ENCODE measurements around the gene IFT27. TPM values are rescaled to one million over a fixed set of nuclear protein-coding genes. Genes with fewer than 3 reads are reported as not detected.

Gene IFT27
- total RNA-seq, 1 experiment from 2014 or later = 2.2 TPM

DNA sequence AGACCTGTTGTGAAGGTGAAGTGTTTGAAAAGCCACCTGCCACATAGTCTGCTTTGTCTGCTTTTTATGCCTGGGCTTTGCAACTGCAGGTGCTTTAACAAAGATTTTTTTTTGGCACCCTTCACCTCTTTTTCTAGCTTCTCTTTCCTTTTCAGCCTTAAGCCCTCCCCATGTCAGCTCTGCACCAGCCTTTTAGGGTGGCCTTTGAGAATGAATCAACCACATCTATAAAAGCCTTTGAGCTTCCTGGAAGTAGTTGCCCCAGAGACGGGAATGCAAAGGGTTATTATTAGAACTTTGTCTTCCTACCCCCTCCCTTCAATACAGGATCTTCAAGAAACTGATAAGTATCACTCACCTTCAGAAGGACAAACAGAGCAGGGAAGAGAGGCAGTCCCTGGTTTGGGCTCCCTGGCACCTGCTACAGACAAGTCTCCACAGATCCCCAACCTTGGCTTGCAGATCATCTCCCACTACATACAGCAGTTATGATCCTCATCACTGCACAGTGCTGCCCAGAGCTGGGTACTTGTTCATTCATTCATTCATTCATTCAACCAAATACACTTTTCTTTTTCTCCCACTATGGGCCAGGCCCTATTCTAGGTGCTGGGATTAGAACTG, 32.9 kb upstream of the IFT27 start:
- peaks cover 8% of the 10 kb centered on the region; the same call in 1 of the 2 replicates for H3K27me3 ChIP-seq
- no peaks in the 10 kb centered on the region for H3K36me3 ChIP-seq
- no peak overlapping the region for H3K27ac ChIP-seq
- DNase-seq = no peak
- H3K4me1 ChIP-seq = no peaks in the 10 kb centered on the region
- no peak overlapping the region for H3K4me3 ChIP-seq
- H3K9me3 ChIP-seq (replicated peaks) = no peaks in the 10 kb centered on the region

- Histone ChIP-seq H3K9me3 (replicated peaks) (no peaks in the 10 kb centered on the region), H3K4me3 (no peak overlapping the region), H3K27ac (no peak overlapping the region), H3K36me3 (no peaks in the 10 kb centered on the region), H3K27me3 (0 out of 2 replicates have a peak, but pooled peaks cover 2% of the 10 kb centered on the region), H3K4me1 (no peaks in the 10 kb centered on the region)
- no peak for DNase-seq
Observed at GRCh38 chr22:36807627-36808026, 31.7 kb upstream of the IFT27 start.

DNA sequence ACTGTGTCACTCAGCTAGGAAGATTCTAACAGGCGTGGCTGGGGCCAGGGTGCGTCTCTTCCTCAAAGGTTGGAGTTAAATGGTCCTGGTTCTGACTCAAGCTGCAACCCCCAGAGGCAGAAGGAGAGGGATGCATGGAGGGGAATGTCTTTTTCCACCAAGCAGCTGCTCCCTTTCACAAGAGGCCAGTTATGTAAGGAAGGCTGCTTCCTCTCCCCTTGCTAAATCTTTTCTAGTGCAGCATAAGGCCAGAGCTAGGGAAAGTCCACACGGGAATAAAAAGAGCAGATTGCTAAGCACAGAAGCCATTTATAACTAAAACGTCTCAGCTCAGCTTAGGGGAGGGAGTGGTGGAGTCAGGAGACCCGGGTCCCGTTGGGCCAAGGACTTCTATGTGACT, 30.9 kb upstream of the IFT27 start:
- Histone ChIP-seq H3K27ac (no peak overlapping the region), H3K4me3 (no peak overlapping the region), H3K36me3 (no peaks in the 10 kb centered on the region), H3K4me1 (no peaks in the 10 kb centered on the region), H3K27me3 (no peaks in the 10 kb centered on the region), H3K9me3 (replicated peaks) (no peaks in the 10 kb centered on the region)
- no peak for DNase-seq

DNA sequence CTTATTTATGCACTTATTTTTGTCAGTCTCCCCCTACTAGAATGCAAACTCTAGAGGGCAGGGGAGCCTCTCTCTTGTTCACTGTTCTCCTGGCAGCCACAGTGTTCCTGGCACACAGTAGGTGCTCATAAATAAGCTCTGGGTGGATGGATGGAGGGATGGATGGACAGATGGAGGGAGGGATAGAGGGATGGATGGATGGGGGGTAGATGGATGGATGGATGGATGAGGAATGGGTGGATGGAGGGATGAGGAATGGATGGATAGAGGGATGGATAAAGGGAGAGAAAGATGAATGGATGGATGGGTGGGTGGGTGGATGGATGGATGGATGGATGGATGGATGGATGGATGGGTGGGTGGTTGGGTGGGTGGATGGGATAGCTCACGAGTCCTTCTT, 27.4 kb upstream of the IFT27 start:
- no peak for DNase-seq
- H3K9me3 ChIP-seq (replicated peaks) = no peaks in the 10 kb centered on the region
- H3K36me3 ChIP-seq = no peaks in the 10 kb centered on the region
- H3K4me3 ChIP-seq = no peak overlapping the region
- no peaks in the 10 kb centered on the region for H3K27me3 ChIP-seq
- no peak overlapping the region for H3K27ac ChIP-seq
- no peaks in the 10 kb centered on the region for H3K4me1 ChIP-seq

DNA sequence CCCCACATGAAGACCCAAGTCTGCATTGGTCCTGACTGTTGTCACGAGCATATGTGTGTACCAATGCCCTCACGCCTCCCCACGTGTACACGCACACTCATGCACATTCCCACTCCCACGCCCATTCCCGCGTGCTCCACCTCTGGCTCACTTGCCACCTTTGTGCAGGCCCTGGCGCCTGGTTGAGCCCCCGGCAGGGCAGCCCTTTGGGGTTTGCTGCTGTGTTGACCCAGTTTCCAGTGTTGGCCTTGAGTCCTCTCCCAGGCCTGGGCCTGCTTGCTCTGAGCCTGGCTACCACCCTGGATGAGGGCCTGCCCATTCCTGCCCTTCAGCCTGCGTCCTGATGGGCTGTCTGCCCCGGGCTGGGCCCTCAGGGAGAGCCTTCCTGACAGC, 22.8 kb upstream of the IFT27 start:
- no peak overlapping the region for H3K27ac ChIP-seq
- DNase-seq = no peak
- H3K4me3 ChIP-seq = no peak overlapping the region
- no peaks in the 10 kb centered on the region for H3K36me3 ChIP-seq
- no peaks in the 10 kb centered on the region for H3K9me3 ChIP-seq (replicated peaks)
- 0 out of 2 replicates have a peak, but pooled peaks cover 4% of the 10 kb centered on the region for H3K27me3 ChIP-seq
- H3K4me1 ChIP-seq = no peaks in the 10 kb centered on the region

GRCh38 chr22:36797911-36798673, 22.2 kb upstream of the IFT27 start:
- Histone ChIP-seq H3K36me3 (no peaks in the 10 kb centered on the region), H3K4me1 (no peaks in the 10 kb centered on the region), H3K4me3 (no peak overlapping the region), H3K27ac (no peak overlapping the region), H3K9me3 (replicated peaks) (no peaks in the 10 kb centered on the region), H3K27me3 (0 out of 2 replicates have a peak, but pooled peaks cover 6% of the 10 kb centered on the region)
- no peak for DNase-seq

DNA sequence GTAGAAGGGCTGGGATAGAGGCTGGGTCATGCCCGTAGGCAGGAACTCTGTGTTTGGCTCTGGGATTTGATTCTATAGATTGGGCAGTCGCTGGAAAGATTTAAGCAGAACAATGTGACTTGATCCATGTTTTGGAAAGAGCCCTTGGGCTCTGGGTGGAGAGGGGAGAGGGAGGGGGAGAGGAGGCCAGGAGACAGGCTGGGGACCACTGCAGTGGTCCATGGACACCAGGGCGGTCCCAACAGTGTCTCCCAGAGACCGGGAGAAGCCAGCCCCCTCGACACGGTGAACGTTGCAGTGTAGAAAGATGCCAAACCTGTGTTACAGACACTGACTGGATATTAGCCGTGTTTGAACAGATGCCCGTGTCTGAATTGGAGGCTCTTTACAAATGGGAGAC, 21.5 kb upstream of the IFT27 start:
- Histone ChIP-seq H3K4me1 (no peaks in the 10 kb centered on the region), H3K9me3 (replicated peaks) (no peaks in the 10 kb centered on the region), H3K36me3 (no peaks in the 10 kb centered on the region), H3K27me3 (0 out of 2 replicates have a peak, but pooled peaks cover 6% of the 10 kb centered on the region), H3K27ac (no peak overlapping the region), H3K4me3 (no peak overlapping the region)
- no peak for DNase-seq

DNA sequence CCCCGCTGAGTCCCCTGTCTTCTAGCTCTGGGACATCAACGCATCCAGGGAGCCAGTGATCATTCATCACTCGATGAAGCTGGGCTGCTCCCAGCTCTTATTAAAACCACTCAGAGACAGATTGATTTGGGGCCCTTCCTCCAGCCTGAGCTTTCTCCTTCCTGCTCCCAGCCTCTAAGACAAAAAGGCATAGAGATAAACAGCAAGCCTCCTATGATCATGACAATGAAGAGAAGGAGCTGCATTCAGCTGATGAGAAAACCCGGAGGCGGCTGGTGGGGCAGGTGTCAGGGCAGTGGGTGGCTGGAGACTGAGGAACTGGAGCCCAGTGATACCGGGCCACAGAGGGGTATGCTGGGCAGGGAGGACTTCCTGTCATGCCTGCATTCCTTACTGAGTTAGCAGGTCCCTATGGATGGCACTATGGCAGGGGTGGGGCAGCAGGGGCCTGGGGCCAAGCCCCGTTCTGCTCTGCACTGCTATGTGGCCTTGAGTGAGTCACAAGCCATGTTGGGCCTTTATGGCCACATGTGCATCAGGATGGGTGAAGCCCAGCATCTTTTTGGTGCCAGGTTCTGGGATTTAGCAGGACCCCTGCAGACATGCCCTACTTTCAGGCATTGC, 20.7 kb upstream of the IFT27 start:
- no peaks in the 10 kb centered on the region for H3K9me3 ChIP-seq (replicated peaks)
- H3K36me3 ChIP-seq = no peaks in the 10 kb centered on the region
- no peak overlapping the region for H3K4me3 ChIP-seq
- no peak overlapping the region for H3K27ac ChIP-seq
- no peaks in the 10 kb centered on the region for H3K4me1 ChIP-seq
- no peak for DNase-seq
- H3K27me3 ChIP-seq = peaks cover 6% of the 10 kb centered on the region; the same call in 1 of the 2 replicates

DNA sequence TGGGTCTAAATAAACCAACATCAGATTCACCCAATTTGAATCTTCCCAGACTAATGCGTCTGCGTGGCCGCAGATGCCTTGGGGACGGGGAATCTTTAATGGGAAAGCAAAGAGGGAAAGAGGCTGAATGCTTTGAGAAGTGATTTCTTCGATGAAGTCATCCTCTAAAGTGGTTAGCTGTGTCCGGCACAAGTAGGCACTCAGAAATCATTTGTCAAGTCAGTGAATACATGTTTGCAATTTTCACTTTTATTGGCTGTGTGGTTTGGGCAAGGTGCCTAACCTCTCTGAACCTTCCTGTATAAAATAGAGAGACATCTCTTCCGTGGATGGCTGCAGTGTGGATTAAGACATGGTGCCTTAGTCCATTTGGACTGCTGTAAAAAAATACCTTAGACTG, 19.7 kb upstream of the IFT27 start:
- Histone ChIP-seq H3K4me1 (no peaks in the 10 kb centered on the region), H3K4me3 (no peak overlapping the region), H3K9me3 (replicated peaks) (no peaks in the 10 kb centered on the region), H3K27ac (no peak overlapping the region), H3K27me3 (peaks cover 10% of the 10 kb centered on the region), H3K36me3 (no peaks in the 10 kb centered on the region)
- no peak for DNase-seq

GRCh38 chr22:36790648-36791047, 14.7 kb upstream of the IFT27 start:
- no peak overlapping the region for H3K4me3 ChIP-seq
- DNase-seq = no peak
- H3K36me3 ChIP-seq = no peaks in the 10 kb centered on the region
- peaks cover 17% of the 10 kb centered on the region for H3K27me3 ChIP-seq
- H3K27ac ChIP-seq = no peak overlapping the region
- no peaks in the 10 kb centered on the region for H3K9me3 ChIP-seq (replicated peaks)
- no peaks in the 10 kb centered on the region for H3K4me1 ChIP-seq

GRCh38 chr22:36787204-36787988, 11.5 kb upstream of the IFT27 start:
- DNase-seq = no peak
- H3K27ac ChIP-seq = no peak overlapping the region
- H3K27me3 ChIP-seq = peaks cover 18% of the 10 kb centered on the region
- H3K4me3 ChIP-seq = no peak overlapping the region
- no peaks in the 10 kb centered on the region for H3K36me3 ChIP-seq
- no peaks in the 10 kb centered on the region for H3K9me3 ChIP-seq (replicated peaks)
- no peaks in the 10 kb centered on the region for H3K4me1 ChIP-seq

DNA sequence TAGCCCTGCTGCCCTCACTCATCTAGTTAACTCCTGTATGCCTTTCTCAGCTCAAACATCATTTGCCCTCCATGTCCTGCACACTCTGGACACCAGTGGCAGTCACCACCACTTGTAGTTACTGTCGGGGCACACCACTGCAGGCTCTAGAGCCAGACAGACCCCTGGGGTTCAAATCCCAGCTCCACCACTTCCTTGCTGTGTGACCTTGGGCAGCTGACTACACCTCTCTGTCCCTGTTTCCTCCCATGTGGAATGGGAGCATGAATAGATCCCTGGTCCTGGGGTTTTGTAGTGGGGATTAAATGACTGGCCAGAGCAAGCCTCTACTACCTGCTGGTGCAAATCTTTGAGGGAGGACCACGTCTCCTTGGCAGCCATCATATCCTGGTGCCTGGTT, 7.8 kb upstream of the IFT27 start:
- H3K36me3 ChIP-seq = no peaks in the 10 kb centered on the region
- no peak overlapping the region for H3K27ac ChIP-seq
- DNase-seq = no peak
- peaks cover 13% of the 10 kb centered on the region; the same call in 1 of the 2 replicates for H3K27me3 ChIP-seq
- no peaks in the 10 kb centered on the region for H3K9me3 ChIP-seq (replicated peaks)
- H3K4me3 ChIP-seq = no peak overlapping the region
- H3K4me1 ChIP-seq = no peaks in the 10 kb centered on the region

- Histone ChIP-seq H3K36me3 (no peaks in the 10 kb centered on the region), H3K4me1 (no peaks in the 10 kb centered on the region), H3K9me3 (replicated peaks) (no peaks in the 10 kb centered on the region), H3K27me3 (peaks cover 8% of the 10 kb centered on the region; the same call in 1 of the 2 replicates), H3K4me3 (no peak overlapping the region), H3K27ac (no peak overlapping the region)
- peak; percentile 48 to 65 for DNase-seq
Observed at GRCh38 chr22:36781656-36782627, 6.0 kb upstream of the IFT27 start.

DNA sequence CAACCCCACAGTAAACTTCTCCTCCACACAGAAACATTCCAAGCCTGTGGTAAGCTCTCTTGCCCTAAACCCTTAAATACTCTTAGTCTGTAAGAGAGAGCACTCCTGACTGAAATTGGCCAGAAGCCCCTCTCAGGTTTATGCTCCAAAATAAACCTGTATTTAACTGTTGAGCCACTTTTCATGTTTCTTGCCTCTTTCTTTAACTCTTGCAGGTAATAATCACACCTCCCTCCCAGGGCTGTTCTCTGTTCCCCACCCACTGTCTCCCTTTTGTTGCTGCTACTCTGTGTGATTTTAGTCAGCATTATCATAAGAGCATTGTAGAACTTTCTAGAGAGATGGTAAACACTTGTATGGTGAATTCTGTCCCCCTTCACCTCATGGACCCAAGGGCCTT, 2.1 kb upstream of the IFT27 start:
- no peak for DNase-seq
- no peaks in the 10 kb centered on the region for H3K9me3 ChIP-seq (replicated peaks)
- H3K27ac ChIP-seq = no peak overlapping the region

More for the DNA sequence above, 2.1 kb upstream of the IFT27 start:
- H3K4me3 ChIP-seq = no peak overlapping the region
- H3K4me1 ChIP-seq = no peaks in the 10 kb centered on the region
- H3K27me3 ChIP-seq = peaks cover 10% of the 10 kb centered on the region; the same call in 1 of the 2 replicates
- H3K36me3 ChIP-seq = no peaks in the 10 kb centered on the region

Data from SJCRH30 (cell line).